ENCODE data around the gene KLHL30.

Gene KLHL30

GRCh38 chr2:238144262-238144661 lies 5.8 kb downstream of the KLHL30 start:
- no peak for DNase-seq (ENCODE audit: low read depth in 2 of 2, low spot score in 1 of 2)

DNA sequence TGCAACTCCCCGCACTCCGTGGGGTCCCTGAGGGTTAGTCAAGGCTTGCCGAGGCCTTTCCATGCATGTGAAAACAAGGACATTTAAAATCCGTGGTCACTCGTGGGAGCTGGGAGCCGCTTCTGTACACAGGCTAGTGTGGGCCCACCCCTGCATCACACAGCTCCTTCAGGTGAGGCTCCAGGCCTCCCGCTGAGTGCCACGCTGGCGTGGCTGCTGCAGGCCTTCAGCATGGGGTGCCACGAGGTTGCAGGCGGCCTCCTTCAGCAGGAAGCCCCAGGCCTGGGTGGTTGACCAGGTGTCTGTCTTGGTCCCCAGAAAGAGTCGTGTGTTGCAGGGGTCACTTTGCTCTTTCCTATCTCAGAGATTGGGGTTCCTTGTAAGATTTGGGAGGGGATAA lies 6.6 kb downstream of the KLHL30 start:
- no peak for DNase-seq (ENCODE audit: low read depth in 2 of 2, low spot score in 1 of 2)

DNA sequence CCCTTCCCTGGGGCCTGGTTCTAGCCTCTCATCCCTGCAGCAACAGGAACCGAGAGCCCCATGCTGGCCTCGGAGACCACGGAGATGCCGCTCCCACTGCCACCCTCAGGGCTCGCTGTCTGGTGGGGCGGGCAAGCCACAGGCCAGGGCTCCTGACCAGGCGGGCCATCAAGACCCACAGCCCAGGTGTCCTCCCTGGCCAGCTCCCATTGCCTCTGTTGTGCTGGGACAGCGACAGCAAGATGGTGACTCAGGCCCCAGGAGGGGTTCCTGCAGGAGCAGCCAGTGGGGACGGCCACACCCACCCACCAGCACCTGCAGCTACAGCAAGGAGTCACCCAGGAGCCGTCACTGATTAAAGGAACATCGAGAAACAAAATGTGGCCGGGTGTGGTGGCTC lies 7.4 kb downstream of the KLHL30 start:
- no peak for DNase-seq (ENCODE audit: low read depth in 2 of 2, low spot score in 1 of 2)

DNA sequence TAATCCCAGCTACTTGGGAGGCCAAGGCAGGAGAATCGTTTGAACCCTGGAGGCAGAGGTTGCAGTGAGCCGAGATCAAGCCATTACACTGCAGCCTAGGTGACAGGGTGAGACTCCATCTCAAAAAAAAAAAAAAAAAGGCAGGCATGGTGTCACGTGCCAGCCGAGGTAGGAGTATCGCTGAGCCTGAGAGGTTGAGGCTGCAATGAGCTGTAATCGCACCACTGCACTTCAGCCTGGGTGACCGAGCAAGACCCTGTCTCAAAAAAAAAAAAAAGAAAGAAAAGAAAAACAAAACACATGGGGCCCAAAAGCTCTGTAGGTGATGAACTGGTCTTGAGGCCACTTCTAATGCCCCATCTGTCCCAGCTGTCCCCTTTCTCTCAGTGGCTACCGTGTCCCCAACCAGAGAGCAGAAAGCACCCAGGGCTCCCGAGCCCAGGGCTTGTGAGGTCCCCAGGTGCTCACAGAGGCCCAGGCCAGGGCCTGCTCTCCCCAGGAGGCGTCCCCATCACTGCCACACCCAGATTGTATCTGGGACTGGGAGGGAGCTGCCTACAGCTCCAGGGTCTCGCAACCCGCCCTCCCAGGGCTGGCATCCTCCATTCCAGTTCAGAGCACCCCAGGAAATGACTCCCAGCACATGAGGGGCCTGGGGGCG lies 8.5 kb downstream of the KLHL30 start:
- no peak for DNase-seq (ENCODE audit: low read depth in 2 of 2, low spot score in 1 of 2)

- DNase-seq (ENCODE audit: low read depth in 2 of 2, low spot score in 1 of 2), result no peak
Observed at GRCh38 chr2:238148981-238149380, 10.5 kb downstream of the KLHL30 start.

- no peak for DNase-seq (ENCODE audit: low read depth in 2 of 2, low spot score in 1 of 2)
Observed at GRCh38 chr2:238149841-238150572, 11.5 kb downstream of the KLHL30 start.

DNA sequence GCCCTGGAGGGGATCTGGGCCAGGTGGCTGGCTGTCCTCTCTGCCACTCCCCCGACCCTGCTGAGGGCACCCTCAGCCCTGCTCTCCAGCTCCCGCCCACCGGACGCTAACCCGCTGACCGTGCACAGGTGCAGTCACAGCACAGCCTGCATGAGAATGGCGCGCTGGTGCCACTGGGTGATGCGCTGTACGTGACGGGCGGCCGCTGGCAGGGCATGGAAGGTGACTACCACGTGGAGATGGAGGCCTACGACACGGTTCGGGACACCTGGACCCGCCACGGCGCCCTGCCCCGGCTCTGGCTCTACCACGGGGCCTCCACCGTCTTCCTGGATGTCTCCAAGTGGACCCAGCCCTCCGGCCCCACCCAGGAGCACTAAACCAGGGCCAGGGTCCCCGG lies 12.2 kb downstream of the KLHL30 start:
- no peak for DNase-seq (ENCODE audit: low read depth in 2 of 2, low spot score in 1 of 2)

GRCh38 chr2:238151205-238151604 lies 12.7 kb downstream of the KLHL30 start:
- no peak for DNase-seq (ENCODE audit: low read depth in 2 of 2, low spot score in 1 of 2)

GRCh38 chr2:238151628-238152235 lies 13.3 kb downstream of the KLHL30 start:
- DNase-seq (ENCODE audit: low read depth in 2 of 2, low spot score in 1 of 2), result no peak

DNA sequence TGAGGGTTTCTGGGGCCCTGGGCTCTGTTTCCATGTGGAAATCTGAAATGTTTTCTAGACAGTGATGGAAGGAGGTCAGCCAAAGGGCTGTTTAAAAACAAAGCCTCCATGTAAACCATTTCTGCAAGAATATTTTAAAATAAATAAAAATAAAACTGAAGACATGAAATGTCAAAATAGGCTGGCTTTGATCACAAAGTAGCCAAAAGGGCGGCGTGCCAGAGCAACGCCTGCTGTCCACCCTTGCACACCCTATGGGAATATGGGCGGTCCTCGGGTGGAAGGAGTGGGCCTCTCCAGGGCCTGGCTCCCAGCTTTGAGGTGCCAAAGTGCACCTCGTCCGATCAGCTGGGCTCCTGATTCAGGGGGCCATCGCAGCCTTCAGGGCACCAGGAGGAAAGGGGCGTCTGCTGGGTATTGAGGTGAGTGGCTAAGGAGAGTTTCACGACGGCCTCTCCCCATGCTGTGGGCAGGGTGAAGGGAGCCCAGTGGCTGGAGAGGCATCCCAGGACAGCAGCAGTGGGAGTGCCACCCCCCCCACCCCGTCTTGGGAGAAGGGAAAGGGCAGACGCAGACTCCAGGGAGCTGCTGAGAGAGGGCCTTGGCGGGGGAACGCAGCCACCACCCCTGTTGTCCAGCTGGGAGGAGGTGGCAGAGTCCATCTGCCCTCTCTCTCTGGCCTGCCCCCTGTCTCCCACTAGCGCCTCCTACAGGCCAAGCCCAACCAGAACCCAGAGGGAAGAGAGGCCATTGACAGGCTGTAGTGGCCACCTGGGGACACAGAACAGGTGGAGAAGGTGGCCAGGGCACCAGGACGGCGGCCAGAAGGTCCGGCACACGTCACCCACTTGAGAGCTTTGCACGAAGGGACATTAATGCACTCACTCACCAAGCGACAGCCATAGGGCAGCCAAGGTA lies 14.6 kb downstream of the KLHL30 start:
- DNase-seq (ENCODE audit: low read depth in 2 of 2, low spot score in 1 of 2), result no peak

DNA sequence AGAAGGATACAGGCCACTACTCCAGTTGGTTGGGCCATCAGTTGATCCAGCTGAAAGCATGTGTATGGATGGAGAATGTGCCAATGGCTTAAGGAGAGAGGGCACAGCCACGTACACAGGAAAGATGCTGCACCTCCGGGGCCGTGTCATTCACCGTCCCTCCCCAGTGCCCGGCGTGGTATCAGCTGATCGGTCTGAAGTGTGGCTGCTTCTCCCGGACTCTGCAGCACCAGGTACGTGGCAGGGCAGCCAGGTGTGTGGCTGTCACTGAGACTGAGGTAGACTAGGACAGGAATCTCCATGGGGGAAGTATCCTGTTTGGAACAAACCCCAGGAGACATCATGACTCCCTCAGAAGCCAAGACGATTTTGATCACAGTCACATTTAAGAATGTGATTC lies 16.1 kb downstream of the KLHL30 start:
- DNase-seq (ENCODE audit: low read depth in 2 of 2, low spot score in 1 of 2), result no peak

DNA sequence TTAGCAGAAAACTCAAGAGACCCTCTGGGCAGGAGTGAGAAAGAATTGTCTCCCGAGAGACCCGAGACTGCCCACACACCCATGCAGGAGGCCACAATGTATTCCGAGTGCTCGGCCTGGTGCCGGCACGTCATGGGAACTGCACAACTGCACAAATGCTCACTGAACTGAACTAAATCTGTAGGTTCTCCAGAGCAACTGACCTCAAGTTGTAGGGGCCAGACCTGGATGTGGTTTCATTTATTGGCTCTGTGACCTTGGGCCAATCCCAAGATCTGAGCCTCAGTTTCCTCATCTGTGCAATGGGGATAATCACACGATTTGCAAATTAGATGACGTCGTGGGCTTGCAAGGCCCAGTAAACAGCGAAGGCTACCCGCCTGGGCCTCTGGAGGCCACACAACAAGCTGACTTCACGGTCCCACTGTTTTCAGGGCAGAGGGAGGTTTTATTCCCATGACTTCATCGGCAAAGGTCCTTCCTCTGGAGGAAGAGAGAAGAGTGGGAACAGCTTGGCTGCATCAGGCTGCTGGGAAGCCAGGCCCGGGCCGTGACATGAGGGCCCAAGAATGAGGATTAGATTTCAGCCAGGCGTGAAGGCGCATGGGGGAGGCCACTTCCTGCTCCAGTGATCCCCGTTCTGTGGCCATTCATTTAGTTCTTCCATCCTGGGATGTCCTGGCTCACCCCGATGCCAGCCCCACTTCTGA lies 16.7 kb downstream of the KLHL30 start:
- no peak for DNase-seq (ENCODE audit: low read depth in 2 of 2, low spot score in 1 of 2)

DNA sequence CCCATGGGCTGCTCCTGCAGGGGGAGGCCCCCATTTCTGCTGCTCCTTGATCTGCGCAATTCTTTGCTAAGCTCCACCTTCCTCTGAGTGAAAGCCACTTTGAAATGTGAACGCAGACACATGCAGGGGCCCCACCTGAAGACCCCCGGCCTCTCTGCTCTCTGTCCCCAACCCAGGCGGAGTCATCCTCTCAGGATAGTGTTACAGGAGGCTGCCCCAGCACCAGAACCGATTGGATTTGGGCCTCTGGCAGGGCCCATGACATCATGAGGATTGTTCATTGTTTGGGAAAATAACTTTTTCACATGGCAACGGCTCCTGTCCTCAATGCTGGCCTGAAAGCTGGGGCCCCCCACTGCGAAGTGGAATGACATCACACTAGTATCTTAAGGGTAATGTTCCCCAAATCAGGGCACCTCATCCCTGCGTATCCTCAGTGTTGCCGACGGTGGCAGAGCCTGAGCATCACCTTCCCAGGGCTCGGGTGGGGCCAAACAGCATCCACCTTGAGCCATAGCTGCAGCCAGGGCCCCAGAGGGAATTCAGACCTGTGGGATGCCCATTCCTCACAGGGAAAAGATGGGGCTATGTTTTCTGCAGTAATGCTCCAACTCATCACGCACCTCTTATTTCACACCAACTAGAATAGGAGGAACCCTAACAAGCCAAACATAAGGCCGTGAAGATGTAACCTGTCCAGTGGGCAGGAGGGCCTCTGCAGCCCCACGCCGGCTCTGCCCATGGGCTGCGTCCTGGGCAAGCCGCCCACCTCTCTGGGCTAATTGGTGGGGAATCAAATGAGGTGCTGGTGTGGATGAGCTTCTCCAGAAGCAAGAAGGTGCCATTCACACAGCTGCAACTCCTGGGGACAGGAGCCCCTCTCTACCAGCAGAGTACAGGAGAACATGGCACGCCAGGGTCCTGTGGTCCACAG lies 17.6 kb downstream of the KLHL30 start:
- no peak for DNase-seq (ENCODE audit: low read depth in 2 of 2, low spot score in 1 of 2)

- no peak for DNase-seq (ENCODE audit: low read depth in 2 of 2, low spot score in 1 of 2)
Observed at GRCh38 chr2:238157506-238158017, 19.1 kb downstream of the KLHL30 start.

GRCh38 chr2:238158018-238158508 lies 19.6 kb downstream of the KLHL30 start:
- no peak for DNase-seq (ENCODE audit: low read depth in 2 of 2, low spot score in 1 of 2)

GRCh38 chr2:238158509-238159070 lies 20.1 kb downstream of the KLHL30 start, which contains the start of gene ERFE:
Gene ERFE, plus strand, starts transcription at chr2:238158970. Its CDS starts 38 bp downstream, at chr2:238159008.
- peak in 1 of 2 donors; percentile 8 for DNase-seq (ENCODE audit: low read depth in 2 of 2, low spot score in 1 of 2)

- no peak for DNase-seq (ENCODE audit: low read depth in 2 of 2, low spot score in 1 of 2)
Observed at GRCh38 chr2:238159071-238159539, 20.6 kb downstream of the KLHL30 start.

DNA sequence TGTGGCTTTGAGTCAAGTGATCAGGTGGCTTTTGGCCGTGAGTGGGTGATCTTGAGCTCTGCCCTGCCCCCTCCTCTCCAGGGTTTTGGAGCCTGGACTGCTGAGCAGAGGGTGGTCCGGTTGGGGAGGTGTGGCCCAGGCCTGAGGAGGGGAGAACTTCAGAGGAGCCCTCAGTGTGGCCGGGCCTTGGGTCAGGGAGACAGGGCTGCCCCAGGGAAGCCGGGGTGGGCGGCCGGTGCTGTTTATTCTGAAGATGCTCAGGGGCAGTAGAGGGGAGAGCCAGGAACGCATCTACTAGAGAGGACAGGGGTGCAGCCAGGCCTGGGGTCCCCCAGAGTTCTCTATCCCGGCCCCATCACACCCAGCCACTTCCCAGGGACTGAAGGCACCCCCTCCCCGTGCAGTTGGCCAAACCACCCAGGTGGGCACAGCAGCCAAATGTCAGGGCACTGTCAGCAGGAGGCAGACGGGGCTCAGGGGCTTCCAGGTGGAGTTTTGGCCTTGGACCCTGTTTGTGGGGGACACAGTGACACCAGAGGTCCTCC lies 21.3 kb downstream of the KLHL30 start:
- no peak for DNase-seq (ENCODE audit: low read depth in 2 of 2, low spot score in 1 of 2)

All from stimulated activated CD8-positive, alpha-beta memory T cell treated with anti-CD3 and anti-CD28 coated beads, Interleukin-4, amount 100 ng/mL, for 4 hours (primary cell).